C4-2B (cell line): ENCODE results near the gene LSAMP.

Experiments used
- H3K27ac ChIP-seq: fragments of 450-650 bp; 2 replicates; pipeline ENCODE4 v1.5.1; 2017
- ZFX ChIP-seq: fragments of 450-650 bp; IDR thresholded peaks from 2 replicates; pipeline ENCODE4 v1.6.1; 2017
- TF ChIP-seq, protein P1 (sequence below): fragments of 450-650 bp; conservative IDR thresholded peaks from 2 replicates; pipeline ENCODE4 v1.5.1; 2017; ENCODE audit warnings: mild to moderate bottlenecking

Gene LSAMP

DNA sequence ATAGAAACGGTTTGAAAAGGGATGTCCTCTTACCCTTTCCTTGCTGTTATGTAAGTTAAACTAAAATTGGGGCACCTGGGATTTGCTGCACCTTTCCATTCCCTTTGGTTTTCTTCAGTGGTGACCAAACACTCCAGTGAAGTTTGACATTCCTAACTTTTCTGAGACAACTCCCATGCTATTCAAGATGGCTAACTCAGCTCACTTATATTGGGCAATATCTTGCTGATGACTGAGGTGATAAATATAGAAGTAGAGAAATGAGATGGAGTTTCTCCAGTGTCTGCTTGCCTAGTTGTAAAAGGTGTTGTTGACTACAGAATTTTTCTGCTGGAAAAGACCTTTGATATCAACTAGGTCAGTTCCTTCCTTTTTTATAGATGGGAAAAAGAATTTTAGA, 530.2 kb downstream of the LSAMP start:
- no peak overlapping the region for H3K27ac ChIP-seq
- TF ChIP-seq, protein P1, sequence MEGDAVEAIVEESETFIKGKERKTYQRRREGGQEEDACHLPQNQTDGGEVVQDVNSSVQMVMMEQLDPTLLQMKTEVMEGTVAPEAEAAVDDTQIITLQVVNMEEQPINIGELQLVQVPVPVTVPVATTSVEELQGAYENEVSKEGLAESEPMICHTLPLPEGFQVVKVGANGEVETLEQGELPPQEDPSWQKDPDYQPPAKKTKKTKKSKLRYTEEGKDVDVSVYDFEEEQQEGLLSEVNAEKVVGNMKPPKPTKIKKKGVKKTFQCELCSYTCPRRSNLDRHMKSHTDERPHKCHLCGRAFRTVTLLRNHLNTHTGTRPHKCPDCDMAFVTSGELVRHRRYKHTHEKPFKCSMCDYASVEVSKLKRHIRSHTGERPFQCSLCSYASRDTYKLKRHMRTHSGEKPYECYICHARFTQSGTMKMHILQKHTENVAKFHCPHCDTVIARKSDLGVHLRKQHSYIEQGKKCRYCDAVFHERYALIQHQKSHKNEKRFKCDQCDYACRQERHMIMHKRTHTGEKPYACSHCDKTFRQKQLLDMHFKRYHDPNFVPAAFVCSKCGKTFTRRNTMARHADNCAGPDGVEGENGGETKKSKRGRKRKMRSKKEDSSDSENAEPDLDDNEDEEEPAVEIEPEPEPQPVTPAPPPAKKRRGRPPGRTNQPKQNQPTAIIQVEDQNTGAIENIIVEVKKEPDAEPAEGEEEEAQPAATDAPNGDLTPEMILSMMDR, result no peak
- no peak for TF ChIP-seq ZFX

DNA sequence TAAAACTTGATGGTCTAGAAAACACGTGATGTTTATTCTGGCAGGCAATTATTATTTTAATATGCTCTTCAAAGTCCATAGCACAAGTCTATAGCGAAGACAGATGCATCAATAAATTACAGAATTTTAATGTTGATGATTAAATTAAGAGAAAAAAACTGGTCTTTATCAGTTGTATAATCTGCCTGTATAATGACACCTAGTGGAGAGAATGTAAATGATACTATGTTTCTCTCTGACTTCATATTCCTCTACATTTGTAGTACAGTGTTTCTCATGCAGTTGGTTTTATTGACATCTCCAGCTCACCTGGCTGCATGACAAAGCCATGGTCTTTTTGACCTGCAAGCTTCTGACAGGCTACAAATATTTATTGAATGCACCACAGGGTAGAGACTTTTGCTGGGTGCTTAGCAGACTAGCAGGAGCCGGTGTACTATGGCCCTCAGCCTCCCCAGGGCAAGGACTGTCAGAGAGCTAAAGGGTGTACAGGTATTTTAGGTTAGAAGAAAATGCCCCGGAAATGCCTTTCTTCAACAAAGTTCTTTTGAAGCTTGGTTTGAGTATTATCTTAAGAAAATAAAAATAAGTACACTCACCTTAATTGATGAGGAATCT, 532.1 kb downstream of the LSAMP start:
- H3K27ac ChIP-seq, result no peak overlapping the region
- no peak for TF ChIP-seq ZFX
- TF ChIP-seq, protein P1, result peak; percentile 58

DNA sequence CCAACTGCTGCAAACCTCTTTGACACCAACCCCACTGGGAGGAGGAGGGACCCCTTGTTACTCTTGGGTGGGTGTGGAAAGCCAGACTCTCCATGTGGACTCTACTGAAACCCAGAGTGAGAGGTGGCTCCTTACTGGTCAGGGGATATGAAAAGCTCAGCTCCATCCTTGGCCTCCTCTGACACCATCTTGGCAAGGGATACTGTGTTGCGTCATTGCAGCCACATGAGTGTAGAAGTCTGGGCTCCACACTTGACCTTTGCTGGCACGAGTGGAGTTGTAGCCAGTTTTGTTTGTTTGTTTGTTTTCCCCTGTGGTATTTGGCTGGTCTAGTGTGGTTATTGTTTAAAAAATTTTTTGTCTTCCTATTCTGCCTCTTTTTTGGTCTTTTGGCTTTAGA, 532.9 kb downstream of the LSAMP start:
- H3K27ac ChIP-seq, result no peak overlapping the region
- TF ChIP-seq, protein P1, result no peak
- TF ChIP-seq ZFX, result no peak

DNA sequence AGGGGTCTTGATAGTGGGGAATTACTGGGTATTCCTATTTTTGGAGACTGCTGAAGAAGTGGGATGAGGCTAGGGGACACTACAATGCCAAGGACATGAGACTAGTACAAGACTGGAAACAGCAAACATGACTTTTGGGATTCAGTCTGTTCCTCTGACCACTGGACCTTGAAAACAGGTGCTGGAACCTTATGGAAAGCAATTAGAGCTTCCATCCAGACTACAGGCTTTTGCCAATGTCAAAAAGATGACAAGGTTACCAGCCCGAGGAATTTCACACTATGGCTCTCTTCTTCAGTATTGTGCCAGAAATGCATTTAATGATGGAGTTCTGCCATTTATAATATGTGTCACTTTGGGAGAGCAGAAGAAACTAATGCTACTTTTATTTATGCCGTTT, 539.4 kb downstream of the LSAMP start:
- H3K27ac ChIP-seq, result no peak overlapping the region
- TF ChIP-seq, protein P1, result no peak
- no peak for TF ChIP-seq ZFX

DNA sequence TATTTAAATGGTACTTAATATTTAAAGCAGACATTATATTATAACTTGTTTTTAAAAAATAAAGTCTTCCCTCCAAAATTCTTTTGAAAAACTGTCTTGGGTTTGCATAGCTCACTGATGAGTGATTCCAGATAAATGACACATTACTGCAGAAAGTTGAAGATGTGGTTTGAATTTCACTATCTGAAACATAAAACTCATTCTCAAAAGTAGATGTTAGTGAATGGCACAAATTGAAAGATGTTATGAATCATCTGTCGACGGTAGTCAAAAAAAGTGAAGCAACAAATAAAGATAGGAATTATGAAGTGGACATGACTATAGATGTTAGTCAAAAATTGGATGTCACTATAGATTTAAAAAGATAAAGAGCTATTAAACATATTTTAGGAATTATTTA, 541.4 kb downstream of the LSAMP start:
- no peak overlapping the region for H3K27ac ChIP-seq
- TF ChIP-seq, protein P1, result no peak
- TF ChIP-seq ZFX, result no peak

DNA sequence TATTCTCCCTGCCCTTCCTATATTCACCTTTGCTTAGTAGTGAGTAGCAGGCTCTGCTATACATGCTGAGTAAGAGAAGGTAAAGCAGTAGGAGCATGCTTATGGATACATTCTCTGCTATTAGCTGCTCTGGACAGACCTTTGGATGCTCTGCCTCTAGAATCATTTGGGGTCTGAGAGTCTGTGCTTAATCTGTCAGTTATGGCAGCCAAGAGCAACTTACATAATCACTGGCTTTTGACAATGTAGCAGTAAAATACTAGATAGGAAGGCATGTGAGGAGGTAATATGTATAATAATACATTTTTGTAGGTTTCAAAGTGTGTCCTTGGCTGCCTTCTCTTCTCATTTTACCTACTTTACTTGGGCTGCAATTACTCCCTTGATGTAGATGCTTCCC, 544.3 kb downstream of the LSAMP start:
- TF ChIP-seq, protein P1, result no peak
- TF ChIP-seq ZFX, result no peak
- no peak overlapping the region for H3K27ac ChIP-seq

DNA sequence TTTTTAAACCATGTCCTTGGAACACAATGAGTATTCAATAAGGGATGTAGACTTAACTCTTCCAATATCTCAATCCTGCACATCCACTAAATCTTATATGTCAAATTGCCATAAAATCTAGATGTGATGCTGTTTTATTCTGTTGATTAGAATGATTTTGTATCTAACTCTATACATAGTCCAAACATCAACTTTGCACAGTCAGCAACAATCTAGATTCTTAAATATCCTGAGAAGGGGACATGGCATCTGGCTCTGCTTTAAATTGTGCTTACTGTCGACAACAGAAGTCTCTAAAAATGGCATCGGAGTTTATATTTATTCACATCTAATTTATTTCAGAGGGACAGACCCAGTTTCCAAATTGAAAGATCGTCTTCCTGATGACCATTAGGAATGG, 545.8 kb downstream of the LSAMP start:
- H3K27ac ChIP-seq, result no peak overlapping the region
- TF ChIP-seq, protein P1, result no peak
- no peak for TF ChIP-seq ZFX
